Measurements from ENCODE around the gene PPP1R3D.
A peak's percentile ranks its signal among the peaks of the same experiment; 100 is the strongest.

PPP1R3D gene

GRCh38 chr20:59948212-59948611 lies 8.1 kb upstream of the PPP1R3D start:
- peak; percentile 12 to 19 for DNase-seq

- DNase-seq, result no peak
These were observed 7.3 kb upstream of the PPP1R3D start for GRCh38 chr20:59947376-59947775.

GRCh38 chr20:59945731-59946130 lies 5.6 kb upstream of the PPP1R3D start:
- DNase-seq, result no peak

GRCh38 chr20:59945175-59945574 lies 5.1 kb upstream of the PPP1R3D start:
- DNase-seq, result no peak

GRCh38 chr20:59944726-59945125 lies 4.6 kb upstream of the PPP1R3D start:
- no peak for DNase-seq

- DNase-seq, result no peak
These were observed 2.1 kb upstream of the PPP1R3D start for GRCh38 chr20:59942245-59942644.

- DNase-seq, result no peak
These were observed 820 bp upstream of the PPP1R3D start for GRCh38 chr20:59940956-59941294.

GRCh38 chr20:59939879-59940128 lies 301 bp downstream of the PPP1R3D start:
- DNase-seq, result no peak

- DNase-seq, result no peak
These were observed 840 bp downstream of the PPP1R3D start for GRCh38 chr20:59939052-59939878.

- peak in 1 of 2 experiments; percentile 10 for DNase-seq
These were observed 1.4 kb downstream of the PPP1R3D start for GRCh38 chr20:59938696-59939051.

GRCh38 chr20:59938221-59938620 lies 1.9 kb downstream of the PPP1R3D start:
- DNase-seq, result no peak

GRCh38 chr20:59937150-59937549 lies 3.0 kb downstream of the PPP1R3D start:
- peak; percentile 56 to 68 for DNase-seq

GRCh38 chr20:59936409-59936808 lies 3.7 kb downstream of the PPP1R3D start:
- no peak for DNase-seq

GRCh38 chr20:59935457-59936185 lies 4.5 kb downstream of the PPP1R3D start:
- DNase-seq, result no peak

- peak; percentile 13 to 14 for DNase-seq
These were observed 6.1 kb downstream of the PPP1R3D start for GRCh38 chr20:59933849-59934585.

- no peak for DNase-seq
These were observed 6.7 kb downstream of the PPP1R3D start, which contains the start of gene SYCP2 for GRCh38 chr20:59933296-59933848. Gene SYCP2 (minus strand): TSS chr20:59933637. CDS start chr20:59922413, 11,224 bp downstream.

GRCh38 chr20:59932616-59933295 lies 7.3 kb downstream of the PPP1R3D start:
- no peak for DNase-seq

GRCh38 chr20:59931511-59932312 lies 8.4 kb downstream of the PPP1R3D start:
- no peak for DNase-seq

- no peak for DNase-seq
These were observed 14.2 kb downstream of the PPP1R3D start for GRCh38 chr20:59925899-59926298.

GRCh38 chr20:59925359-59925758 lies 14.7 kb downstream of the PPP1R3D start:
- DNase-seq, result no peak

GRCh38 chr20:59923514-59923913 lies 16.6 kb downstream of the PPP1R3D start:
- no peak for DNase-seq

- no peak for DNase-seq
These were observed 19.2 kb downstream of the PPP1R3D start for GRCh38 chr20:59920944-59921343.

All from AML-193 (cell line).